DMS53 treated with DMSO at 0.1 percent for 48 hours (cell line): ENCODE measurements around the gene FSTL1.
"Not testable (repeated sequence)": the region's sequence is repeated elsewhere in the genome, so short reads cannot be mapped to it uniquely, and the experiment has no call there.

Experiments
- DNase-seq: peaks from one replicate; lab custom pipeline; 2025; ENCODE audit not compliant: unreplicated experiment; lab: John Stamatoyannopoulos, UW

Gene FSTL1

GRCh38 chr3:120418866-120419490, 31.8 kb downstream of the FSTL1 start:
- peak; percentile 61 for DNase-seq

GRCh38 chr3:120418446-120418845, 32.3 kb downstream of the FSTL1 start:
- DNase-seq: no peak

- DNase-seq: peak; percentile 92
Measured at GRCh38 chr3:120417272-120417911, 33.4 kb downstream of the FSTL1 start.

GRCh38 chr3:120416868-120417267, 33.9 kb downstream of the FSTL1 start:
- DNase-seq: no peak

- DNase-seq: no peak
Measured at GRCh38 chr3:120415756-120416155, 35.0 kb downstream of the FSTL1 start.

GRCh38 chr3:120410541-120410940, 40.3 kb downstream of the FSTL1 start:
- no peak for DNase-seq

- DNase-seq: no peak
Measured at GRCh38 chr3:120410116-120410515, 40.7 kb downstream of the FSTL1 start.

GRCh38 chr3:120407508-120408287, 43.1 kb downstream of the FSTL1 start:
- no peak for DNase-seq

GRCh38 chr3:120404876-120405275, 45.9 kb downstream of the FSTL1 start:
- no peak for DNase-seq

GRCh38 chr3:120402257-120402656, 48.5 kb downstream of the FSTL1 start:
- no peak for DNase-seq

- DNase-seq: no peak
Measured at GRCh38 chr3:120399372-120399771, 51.4 kb downstream of the FSTL1 start.

GRCh38 chr3:120396469-120396868, 54.3 kb downstream of the FSTL1 start:
- no peak for DNase-seq

- no peak for DNase-seq
Measured at GRCh38 chr3:120394347-120394746, 56.4 kb downstream of the FSTL1 start.

GRCh38 chr3:120393761-120394160, 57.0 kb downstream of the FSTL1 start:
- no peak for DNase-seq

GRCh38 chr3:120393243-120393642, 57.5 kb downstream of the FSTL1 start:
- DNase-seq: no peak

GRCh38 chr3:120382941-120383447, 67.8 kb downstream of the FSTL1 start:
- no peak for DNase-seq

- DNase-seq: no peak
Measured at GRCh38 chr3:120381503-120381902, 69.3 kb downstream of the FSTL1 start.

- DNase-seq: not testable (repeated sequence)
Measured at GRCh38 chr3:120377948-120378347, 72.8 kb downstream of the FSTL1 start.

- DNase-seq: no peak
Measured at GRCh38 chr3:120370463-120370862, 80.3 kb downstream of the FSTL1 start.

GRCh38 chr3:120369037-120369467, 81.7 kb downstream of the FSTL1 start:
- no peak for DNase-seq

- DNase-seq: no peak
Measured at GRCh38 chr3:120368172-120368571, 82.6 kb downstream of the FSTL1 start.

- DNase-seq: no peak
Measured at GRCh38 chr3:120364821-120365220, 86.0 kb downstream of the FSTL1 start.
